Transverse colon (tissue), 4 donors: ENCODE measurements around the gene ZNF581. TPM values are rescaled to one million over a fixed set of nuclear protein-coding genes. Genes with fewer than 3 reads are reported as not detected.

ENCODE experiments used
- DNase-seq: peaks from one replicate; pipeline ENCODE4 v3.0.0-alpha.2; 2019
- H3K27ac ChIP-seq, 4 donors: fragments of 200-600 bp; sonication (generic); 2 replicates each; pipeline ENCODE4 v1.5.1; 2016 to 2018; ENCODE audit warnings: inconsistent platforms in 4 of 4
- H3K27me3 ChIP-seq: fragments of 200-600 bp; sonication (generic); 2 replicates; pipeline ENCODE4 v1.5.1; 2017; ENCODE audit warnings: inconsistent platforms
- H3K36me3 ChIP-seq, 4 donors: fragments of 200-600 bp; sonication (generic); 2 replicates each; pipeline ENCODE4 v1.5.1; 2017 to 2019; ENCODE audit warnings: inconsistent platforms in 4 of 4
- H3K4me1 ChIP-seq, 4 donors: fragments of 200-600 bp; sonication (generic); 2 replicates each; pipeline ENCODE4 v1.5.1; 2017 to 2020; ENCODE audit warnings: inconsistent platforms in 4 of 4
- H3K4me3 ChIP-seq, 4 donors: fragments of 200-600 bp; sonication (generic); 1 replicate in 1 of 4; 2 replicates in 3 of 4; pipeline versions ENCODE4 v1.5.1 to v1.6.1; 2017 to 2019; ENCODE audit warnings: inconsistent platforms in 4 of 4
- H3K9me3 ChIP-seq, 2 donors: fragments of 200-600 bp; sonication (generic); 2 replicates each; pipeline ENCODE4 v1.5.1; 2017 to 2019; ENCODE audit warnings: inconsistent platforms in 2 of 2
- CTCF ChIP-seq, 5 experiments: fragments of 200-600 bp in 3 of 5; fragments of 450-650 bp in 2 of 5; sonication (generic) in 3 of 5; IDR thresholded peaks; 1 replicate in 2 of 5; 2 replicates in 3 of 5; pipeline ENCODE4 v1.5.1; 2016 to 2017; ENCODE audit warnings: antibody characterized with exemption in 5 of 5, inconsistent platforms in 3 of 5, mild to moderate bottlenecking in 2 of 5, moderate library complexity in 1 of 5
- EP300 ChIP-seq: sonication (generic); formaldehyde crosslinking; IDR thresholded peaks from one replicate; pipeline ENCODE4 v1.6.1; 2017; ENCODE audit warnings: antibody characterized with exemption, low read depth
- POLR2A ChIP-seq: fragments of 450-650 bp; IDR thresholded peaks from one replicate; pipeline ENCODE4 v1.6.1; 2016; ENCODE audit warnings: antibody characterized with exemption, mild to moderate bottlenecking, moderate library complexity
- POLR2AphosphoS5 ChIP-seq, 3 donors: sonication (generic); formaldehyde crosslinking; IDR thresholded peaks; one replicate each; pipeline ENCODE4 v1.6.1; 2016; ENCODE audit warnings: antibody characterized with exemption in 3 of 3
- WGBS, 2 donors: methylation state at CpG; one replicate each; pipeline ENCODE4 v1.1.5; 2018; ENCODE audit warnings: low coverage in 1 of 2; 5-methylcytosine and 5-hydroxymethylcytosine counted together
- in situ Hi-C, 4 donors: fragments of 200-750 bp; cut with MboI; loops; one replicate each; pipeline versions ENCODE4 v1.15.0 to v1.15.1; 2017; ENCODE audit warnings: low sequenced_read_pairs in 3 of 4, low pct_ligation_motif_present in 1 of 4, low pct_unique_long_range_greater_than_20kb in 1 of 4
- intact Hi-C: fragments of 100-400 bp; cut with DNase I; formaldehyde crosslinking; loops from one replicate; pipeline ENCODE4 v1.15.1; 2023; ENCODE audit warnings: low total_unique reads
- total RNA-seq, 4 donors: library from RNA; depleted of rRNA; stranded (reverse); fragments of >200 nt; gene quantifications; one replicate each; pipeline ENCODE4 v1.1.0, GENCODE V29; 2016

Gene ZNF581
- total RNA-seq, 4 donors from 2014 or later = 4.1 to 19.7 (median 10.0) TPM

- no peak for DNase-seq
- Histone ChIP-seq H3K27ac (peak overlapping the region; percentile 92 to 99 (median 95)), H3K9me3 (no peaks in the 10 kb centered on the region), H3K36me3 (peaks cover 0 to 14% (median 6%) of the 10 kb centered on the region in 4 donors), H3K4me3 (peak overlapping the region; percentile 65 to 100 (median 86)), H3K4me1 (peaks cover 22 to 60% (median 35%) of the 10 kb centered on the region in 4 donors), H3K27me3 (no peaks in the 10 kb centered on the region)
- WGBS, 2 donors = 7 to 11% methylated on average over 9 to 16 of the region's 16 CpGs
- intact Hi-C loops (no loop called here), in situ Hi-C loops (no loop called here)
- TF ChIP-seq CTCF (IDR thresholded peaks at IDR 0.05) = no peak
- no peak for TF ChIP-seq POLR2AphosphoS5 (IDR thresholded peaks at IDR 0.05)
- no peak for TF ChIP-seq POLR2A
- no peak for TF ChIP-seq EP300
Observed at GRCh38 chr19:55675661-55676354, 32.4 kb downstream of the ZNF581 start.

DNA sequence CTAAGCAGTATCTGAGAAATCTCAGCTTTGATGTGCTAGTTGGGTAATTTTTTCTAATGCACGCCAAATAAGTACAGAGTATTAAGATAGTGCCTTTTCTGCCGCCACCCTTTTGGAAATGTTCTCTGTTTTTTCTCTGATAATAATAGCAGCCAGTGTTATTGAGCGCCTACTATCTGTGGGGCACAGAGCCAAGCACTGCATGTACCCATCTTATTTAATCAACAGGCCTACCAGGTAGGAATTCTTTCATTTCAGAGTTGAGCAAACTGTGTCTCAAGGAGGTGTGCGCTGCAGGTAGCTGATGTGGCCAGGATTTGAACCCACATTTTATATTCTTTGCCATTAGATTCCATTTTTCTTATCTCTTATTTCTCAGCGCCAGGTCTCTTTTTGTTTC, 32.9 kb downstream of the ZNF581 start:
- DNase-seq = no peak
- no peaks in the 10 kb centered on the region for H3K27me3 ChIP-seq
- H3K27ac ChIP-seq = peak overlapping the region; percentile 59 to 99 (median 95)
- peak overlapping the region in 3 of 4 donors; percentile 65 to 100 (median 99) for H3K4me3 ChIP-seq
- H3K36me3 ChIP-seq = peaks cover 0 to 12% (median 6%) of the 10 kb centered on the region in 4 donors
- H3K9me3 ChIP-seq = no peaks in the 10 kb centered on the region
- in situ Hi-C loops (no loop called here), intact Hi-C loops (no loop called here)
- TF ChIP-seq POLR2AphosphoS5 (IDR thresholded peaks at IDR 0.05) (no peak), CTCF (IDR thresholded peaks at IDR 0.05) (no peak), POLR2A (no peak), EP300 (no peak)
- WGBS, 2 donors = 18 to 51% methylated on average over 3 to 5 of the region's 5 CpGs
- H3K4me1 ChIP-seq = peaks cover 22 to 60% (median 35%) of the 10 kb centered on the region in 4 donors

GRCh38 chr19:55676889-55677505, 33.5 kb downstream of the ZNF581 start:
- Histone ChIP-seq H3K27me3 (no peaks in the 10 kb centered on the region), H3K27ac (peak overlapping the region; percentile 59 to 99 (median 95)), H3K4me1 (peaks cover 22 to 66% (median 38%) of the 10 kb centered on the region in 4 donors), H3K4me3 (peak overlapping the region in 2 of 4 donors; percentile 65 to 99), H3K36me3 (peaks cover 0 to 12% (median 6%) of the 10 kb centered on the region in 4 donors), H3K9me3 (no peaks in the 10 kb centered on the region)
- TF ChIP-seq POLR2A = no peak
- in situ Hi-C loops (no loop called here), intact Hi-C loops (no loop called here)
- DNase-seq = no peak
- 56 to 69% methylated on average over 3 to 7 of the region's 7 CpGs for WGBS, 2 donors

- no peak for DNase-seq
- Histone ChIP-seq H3K27ac (peak overlapping the region; percentile 59 to 99 (median 95)), H3K27me3 (no peaks in the 10 kb centered on the region), H3K36me3 (peaks cover 0 to 12% (median 6%) of the 10 kb centered on the region in 4 donors), H3K4me1 (peaks cover 22 to 72% (median 41%) of the 10 kb centered on the region in 4 donors), H3K9me3 (no peaks in the 10 kb centered on the region), H3K4me3 (peak overlapping the region in 2 of 4 donors; percentile 5 to 65)
- in situ Hi-C loops = no loop called here
- no peak for TF ChIP-seq POLR2A
- no peak for TF ChIP-seq EP300
- intact Hi-C loops = no loop called here
- 19% methylated on average over 6 of the region's 6 CpGs; no CpG with 5 or more reads in 1 of the 2 donors for WGBS, 2 donors
Observed at GRCh38 chr19:55677572-55678028, 34.2 kb downstream of the ZNF581 start.

DNA sequence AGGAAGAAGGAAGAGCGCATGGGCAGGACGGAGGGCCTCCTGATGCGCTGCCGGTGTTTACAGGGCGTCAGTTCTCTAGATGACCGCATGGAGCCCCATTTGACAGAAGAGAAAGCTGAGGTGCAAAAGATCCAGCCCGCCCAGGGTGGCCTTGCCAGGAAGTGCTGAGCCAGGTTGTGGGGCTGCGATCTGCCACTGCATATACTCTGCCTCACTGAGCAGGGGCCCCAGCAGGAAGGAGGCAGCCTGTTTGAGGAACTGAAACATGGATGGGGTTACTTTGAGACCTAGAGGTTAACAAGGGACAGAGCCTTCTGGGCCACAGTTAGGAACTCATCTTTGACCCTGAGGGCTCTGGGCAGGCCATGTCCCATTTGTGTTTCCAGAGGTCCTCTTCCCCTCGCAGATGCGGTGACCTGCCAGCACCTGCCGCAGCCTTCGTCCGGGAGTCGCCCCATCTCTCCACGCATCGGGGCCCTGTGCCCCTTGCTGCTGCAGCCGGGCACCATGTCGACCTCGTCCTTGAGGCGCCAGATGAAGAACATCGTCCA, 34.7 kb downstream of the ZNF581 start:
- H3K4me1 ChIP-seq = peaks cover 22 to 75% (median 44%) of the 10 kb centered on the region in 4 donors
- peak; percentile 70 for DNase-seq
- peaks cover 0 to 12% (median 6%) of the 10 kb centered on the region in 4 donors for H3K36me3 ChIP-seq
- no peaks in the 10 kb centered on the region for H3K27me3 ChIP-seq
- intact Hi-C loops = no loop called here
- no peaks in the 10 kb centered on the region for H3K9me3 ChIP-seq
- WGBS, 2 donors = 83% methylated on average over 21 of the region's 21 CpGs; no CpG with 5 or more reads in 1 of the 2 donors
- peak overlapping the region in 1 of 4 donors; percentile 65 for H3K4me3 ChIP-seq
- TF ChIP-seq POLR2AphosphoS5 (IDR thresholded peaks at IDR 0.05) (no peak), EP300 (no peak), CTCF (IDR thresholded peaks at IDR 0.05) (no peak), POLR2A (no peak)
- in situ Hi-C loops = no loop called here
- peak overlapping the region; percentile 59 to 99 (median 95) for H3K27ac ChIP-seq
